HG03108 (cell line): ENCODE results near the gene DENND4B.
"Not testable (repeated sequence)": the region's sequence is repeated elsewhere in the genome, so short reads cannot be mapped to it uniquely, and the experiment has no call there.

Source experiments
- ATAC-seq: cut with Tn5 transposase; IDR thresholded peaks from one replicate; pipeline ENCODE4 v1.9.1; 2021; ENCODE audit warnings: moderate library complexity; ENCODE audit not compliant: unreplicated experiment

The DENND4B gene

GRCh38 chr1:153929426-153929825, 17.1 kb downstream of the DENND4B start:
- ATAC-seq, result no peak

DNA sequence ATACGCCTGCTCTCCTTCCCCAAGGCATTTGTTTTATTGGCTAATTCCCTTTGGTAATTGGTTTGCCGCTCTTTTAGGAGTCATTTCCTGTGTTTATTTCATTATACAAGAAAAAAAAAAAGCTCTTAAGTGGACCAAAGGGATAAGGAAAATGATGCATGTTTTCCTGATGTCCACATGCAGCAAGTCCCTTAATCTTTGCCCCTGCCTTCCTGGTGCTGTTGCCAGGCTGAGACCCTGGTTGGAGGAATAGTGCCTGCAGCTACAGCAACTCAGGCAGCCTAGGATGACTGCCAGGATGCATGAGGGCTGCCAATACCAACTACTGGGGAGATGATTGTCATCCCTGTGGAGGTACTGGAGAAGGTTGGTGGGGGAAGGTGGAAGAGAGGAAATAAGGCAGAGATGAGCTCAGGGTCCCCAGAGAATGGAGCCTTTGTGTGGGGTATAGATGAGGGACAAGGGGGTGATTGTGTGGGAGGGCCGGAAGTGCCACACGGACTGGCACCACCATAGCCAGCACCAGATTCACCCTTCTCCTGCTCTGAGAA, 17.7 kb downstream of the DENND4B start:
- no peak for ATAC-seq

DNA sequence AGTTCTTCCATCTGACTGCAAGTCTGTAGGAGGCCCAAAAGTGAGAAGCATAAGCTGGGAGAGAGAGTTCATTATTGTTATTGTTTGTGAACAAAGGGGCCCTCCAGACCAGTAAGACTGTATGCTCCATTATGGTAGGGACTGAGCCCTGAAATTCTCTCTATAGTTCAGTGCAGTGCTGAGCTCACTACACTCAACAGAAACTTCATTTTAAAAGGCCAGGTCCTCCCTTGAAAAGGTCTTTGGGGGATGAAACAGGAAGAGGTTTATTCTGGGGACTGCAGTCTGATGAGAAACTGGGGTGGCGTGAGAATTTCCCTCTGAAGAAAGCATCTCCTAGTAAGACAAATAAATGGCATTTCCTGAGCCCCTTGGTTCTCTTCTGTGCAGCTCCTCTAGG, 18.3 kb downstream of the DENND4B start:
- ATAC-seq, result no peak

DNA sequence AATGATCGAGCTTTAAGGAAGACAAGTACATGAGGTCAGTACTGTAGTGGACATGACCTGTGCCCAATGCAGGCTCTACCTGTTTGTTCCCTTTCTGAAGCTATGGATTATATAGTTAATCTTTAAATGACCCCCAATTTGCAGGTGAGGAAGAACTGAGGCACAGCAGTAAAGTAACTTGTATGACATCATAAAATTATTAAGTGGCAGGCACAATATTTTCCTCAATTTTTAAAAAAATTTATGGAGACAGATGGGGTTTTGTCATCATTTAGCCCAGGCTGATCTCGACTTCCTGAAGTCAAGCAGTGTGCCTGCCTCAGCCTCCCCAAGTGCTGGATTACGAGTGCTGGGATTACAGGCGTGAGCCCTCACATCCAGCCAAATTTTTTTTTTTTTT, 20.1 kb downstream of the DENND4B start:
- no peak for ATAC-seq

- peak; percentile 87 for ATAC-seq
Observed at GRCh38 chr1:153922972-153923925, 23.3 kb downstream of the DENND4B start, which contains the start of gene GATAD2B. Gene GATAD2B, minus strand, starts transcription at chr1:153922972. Its CDS starts 94,625 bp downstream, at chr1:153828347.

GRCh38 chr1:153922076-153922971, 24.2 kb downstream of the DENND4B start:
- ATAC-seq, result peak; percentile 19

DNA sequence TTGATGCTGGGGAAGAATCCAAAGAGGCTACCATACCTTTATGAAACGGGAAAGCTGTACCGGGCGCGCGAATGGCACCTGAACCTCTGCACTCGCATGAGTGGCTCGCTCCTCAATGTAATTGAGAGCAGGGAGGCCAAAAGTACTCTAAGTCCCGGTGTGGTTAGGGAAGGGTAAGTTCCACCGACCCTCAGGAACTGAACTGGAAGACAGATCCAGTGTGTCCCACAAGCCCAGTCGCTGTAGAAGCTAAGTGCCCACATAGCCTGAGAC, 24.8 kb downstream of the DENND4B start:
- no peak for ATAC-seq

GRCh38 chr1:153921080-153921802, 25.3 kb downstream of the DENND4B start:
- ATAC-seq, result no peak

DNA sequence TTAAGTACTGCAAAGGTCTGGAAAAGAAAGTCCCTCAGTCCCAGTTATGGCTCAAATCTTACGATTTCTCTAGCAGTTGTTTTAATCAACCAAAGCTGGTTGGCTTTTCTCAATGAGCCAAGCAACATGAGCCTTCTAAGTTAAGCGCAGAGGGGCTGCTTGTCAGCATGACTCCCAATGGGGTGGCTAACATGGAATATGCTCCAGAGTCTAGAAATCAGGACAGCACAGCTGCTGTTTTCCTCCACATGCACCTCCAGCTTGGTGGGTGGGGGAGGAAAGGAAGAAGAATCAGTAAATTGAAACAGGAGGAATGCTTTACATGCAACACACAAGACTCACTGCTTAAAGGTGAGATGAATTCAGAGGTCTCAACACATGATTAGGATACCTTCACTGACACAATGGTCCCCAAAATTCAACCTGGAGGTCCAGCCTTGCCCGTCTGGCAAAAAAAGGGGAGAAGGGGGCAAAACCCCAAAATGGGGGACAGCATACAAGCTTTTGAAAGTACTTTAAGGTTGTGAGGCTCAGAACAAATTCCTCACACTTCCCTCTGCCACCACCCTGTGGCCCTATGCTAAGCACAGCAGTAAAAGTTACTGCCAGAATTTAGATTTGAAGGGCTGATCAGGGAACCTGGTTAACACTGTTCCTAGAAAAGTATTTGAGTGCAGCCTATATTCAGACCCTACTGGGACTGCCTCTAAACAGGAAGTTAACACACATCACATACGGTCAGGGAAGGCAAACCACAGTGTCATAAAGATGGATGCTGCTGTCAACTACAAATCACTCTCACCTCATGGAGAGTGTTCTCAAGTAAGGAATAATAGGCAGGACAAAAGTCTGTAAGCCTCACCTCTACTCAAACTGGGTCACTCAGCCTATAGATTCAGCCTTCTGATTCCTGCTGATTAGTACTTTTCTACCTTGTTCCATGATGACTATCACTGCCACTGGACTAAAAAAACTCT, 26.4 kb downstream of the DENND4B start:
- no peak for ATAC-seq

- no peak for ATAC-seq
Observed at GRCh38 chr1:153916297-153916696, 30.2 kb downstream of the DENND4B start.

GRCh38 chr1:153912349-153912748, 34.2 kb downstream of the DENND4B start:
- ATAC-seq, result no peak

GRCh38 chr1:153910560-153910959, 36.0 kb downstream of the DENND4B start:
- not testable (repeated sequence) for ATAC-seq

- no peak for ATAC-seq
Observed at GRCh38 chr1:153908071-153908470, 38.4 kb downstream of the DENND4B start.

DNA sequence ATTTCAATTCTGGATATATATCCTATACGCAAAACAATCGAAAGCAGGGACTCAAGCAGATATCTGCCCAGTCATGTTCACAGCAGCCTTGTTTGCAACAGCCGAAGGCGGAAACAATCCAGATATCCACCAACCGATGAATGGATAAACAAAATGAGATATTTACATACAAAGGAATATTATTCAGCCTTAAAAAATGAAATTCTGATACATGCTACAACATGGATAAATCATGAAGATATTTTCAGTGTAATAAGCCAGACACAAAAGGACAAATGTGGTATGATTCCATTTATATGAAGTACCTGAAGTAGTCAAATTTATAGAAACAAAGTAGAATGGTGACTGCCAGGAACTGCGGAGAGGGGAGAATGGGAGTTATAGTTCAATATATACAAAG, 39.4 kb downstream of the DENND4B start:
- no peak for ATAC-seq

DNA sequence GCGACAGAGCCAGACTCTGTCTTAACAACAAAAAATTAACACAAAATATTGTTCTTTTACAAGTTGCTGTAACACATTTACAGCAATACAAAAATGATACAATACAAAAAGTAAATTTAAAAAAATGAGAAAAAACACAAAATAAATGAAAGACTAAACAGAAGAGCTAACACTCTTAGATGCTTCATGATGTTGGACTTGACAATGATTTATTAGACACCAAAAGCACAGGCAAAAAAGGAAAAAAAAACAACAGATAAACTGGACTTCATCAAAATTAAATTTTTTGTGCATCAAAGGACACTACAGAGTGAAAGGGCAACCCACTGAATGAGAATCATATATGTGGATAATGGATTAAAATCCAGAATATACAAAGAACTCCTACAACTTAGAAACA, 40.1 kb downstream of the DENND4B start:
- no peak for ATAC-seq

DNA sequence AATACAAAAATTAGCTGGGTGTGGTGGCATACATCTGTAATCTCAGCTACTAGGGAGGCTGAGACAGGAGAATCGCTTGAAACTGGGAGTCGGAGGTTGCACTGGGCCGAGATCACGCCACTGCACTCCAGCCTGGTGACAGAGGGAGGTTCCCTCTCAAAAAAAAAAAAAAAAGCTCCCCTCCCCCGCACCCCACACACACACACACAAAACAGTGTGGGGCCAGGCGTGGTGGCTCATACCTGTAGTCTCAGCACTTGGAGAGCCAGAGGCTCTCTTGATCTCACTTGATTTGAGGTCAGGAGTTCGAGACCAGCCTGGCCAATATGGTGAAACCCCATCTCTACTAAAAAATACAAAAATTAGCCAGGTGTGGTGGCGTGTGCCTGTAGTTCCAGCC, 40.6 kb downstream of the DENND4B start:
- ATAC-seq, result not testable (repeated sequence)

GRCh38 chr1:153903841-153904455, 42.6 kb downstream of the DENND4B start:
- ATAC-seq, result no peak

- ATAC-seq, result no peak
Observed at GRCh38 chr1:153899509-153899908, 47.0 kb downstream of the DENND4B start.

GRCh38 chr1:153895866-153896265, 50.7 kb downstream of the DENND4B start:
- ATAC-seq, result not testable (repeated sequence)
